Stimulated activated CD8-positive, alpha-beta memory T cell treated with anti-CD3 and anti-CD28 coated beads, Interleukin-2, amount 100 ng/mL, for 1 hour (primary cell): ENCODE measurements around the gene GRAPL.
"Not testable (repeated sequence)": the region's sequence is repeated elsewhere in the genome, so short reads cannot be mapped to it uniquely, and the experiment has no call there.

ENCODE experiments used
- DNase-seq, 2 donors: peaks; one replicate each; pipeline ENCODE4 v3.0.0-alpha.2; 2020; ENCODE audit warnings: low read depth in 2 of 2

The GRAPL gene

GRCh38 chr17:19136605-19137004 lies 9.2 kb downstream of the GRAPL start:
- DNase-seq = not testable (repeated sequence)

GRCh38 chr17:19137959-19138358 lies 10.6 kb downstream of the GRAPL start:
- DNase-seq = not testable (repeated sequence)

- not testable (repeated sequence) for DNase-seq
These were observed 14.2 kb downstream of the GRAPL start for GRCh38 chr17:19141366-19142155.

GRCh38 chr17:19142419-19142818 lies 15.0 kb downstream of the GRAPL start:
- DNase-seq = not testable (repeated sequence)

GRCh38 chr17:19143097-19143777 lies 15.8 kb downstream of the GRAPL start:
- DNase-seq = not testable (repeated sequence)

GRCh38 chr17:19144373-19144772 lies 17.0 kb downstream of the GRAPL start:
- DNase-seq = not testable (repeated sequence)

GRCh38 chr17:19145471-19145870 lies 18.1 kb downstream of the GRAPL start:
- not testable (repeated sequence) for DNase-seq

- not testable (repeated sequence) for DNase-seq
These were observed 23.6 kb downstream of the GRAPL start for GRCh38 chr17:19150678-19151615.

- DNase-seq = not testable (repeated sequence)
These were observed 30.2 kb downstream of the GRAPL start for GRCh38 chr17:19157628-19158027.

- DNase-seq = not testable (repeated sequence)
These were observed 31.1 kb downstream of the GRAPL start for GRCh38 chr17:19158478-19158877.

GRCh38 chr17:19158938-19159337 lies 31.5 kb downstream of the GRAPL start:
- DNase-seq = not testable (repeated sequence)

GRCh38 chr17:19161308-19162107 lies 34.1 kb downstream of the GRAPL start:
- not testable (repeated sequence) for DNase-seq

- not testable (repeated sequence) for DNase-seq
These were observed 35.2 kb downstream of the GRAPL start for GRCh38 chr17:19162384-19163216.

- not testable (repeated sequence) for DNase-seq
These were observed 47.0 kb downstream of the GRAPL start for GRCh38 chr17:19174422-19174821.

GRCh38 chr17:19175410-19175809 lies 48.0 kb downstream of the GRAPL start:
- not testable (repeated sequence) for DNase-seq

GRCh38 chr17:19181040-19181875 lies 53.9 kb downstream of the GRAPL start:
- DNase-seq = not testable (repeated sequence)

- DNase-seq = not testable (repeated sequence)
These were observed 60.8 kb downstream of the GRAPL start for GRCh38 chr17:19187883-19188869.
